Measurements from ENCODE around the gene KRT81.
"Not testable (repeated sequence)": the region's sequence is repeated elsewhere in the genome, so short reads cannot be mapped to it uniquely, and the experiment has no call there.

Gene KRT81

DNA sequence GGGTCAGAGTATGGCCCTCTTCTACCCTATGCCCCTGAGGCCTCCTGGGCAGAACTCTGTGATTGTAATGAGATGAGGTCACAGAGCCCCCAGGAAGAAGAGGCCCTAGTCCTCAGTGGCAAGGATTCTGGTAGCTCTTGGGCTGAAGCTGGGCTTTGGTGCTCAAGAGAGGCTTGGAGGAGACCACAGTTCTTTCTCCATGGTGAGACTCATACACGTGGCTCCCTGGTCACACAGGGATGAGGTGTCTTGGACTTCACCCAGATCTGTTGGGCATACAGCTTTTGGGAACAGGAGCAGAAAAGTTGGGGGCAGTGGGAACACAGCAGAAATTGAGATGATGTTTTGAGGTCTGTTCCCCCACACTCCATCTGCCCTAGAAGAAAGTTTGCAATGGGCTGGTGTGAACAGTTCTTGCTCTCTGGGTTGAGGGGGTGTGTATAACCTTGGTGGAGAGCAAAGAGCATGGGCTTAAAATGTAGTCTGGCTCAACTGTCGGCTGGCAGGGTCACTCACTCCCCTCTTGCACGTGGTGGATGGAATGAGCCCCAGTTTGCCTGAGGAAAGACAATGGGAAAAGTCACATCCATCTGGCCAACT, 16.7 kb downstream of the KRT81 start, which contains the start of gene KRT86:
KRT86 (plus strand) TSS at position 125 of the 600 bp plus-strand sequence. CDS start 27,272 bp downstream, outside the sequence.
- no peak for DNase-seq (ENCODE audit: low read depth, low spot score)

DNA sequence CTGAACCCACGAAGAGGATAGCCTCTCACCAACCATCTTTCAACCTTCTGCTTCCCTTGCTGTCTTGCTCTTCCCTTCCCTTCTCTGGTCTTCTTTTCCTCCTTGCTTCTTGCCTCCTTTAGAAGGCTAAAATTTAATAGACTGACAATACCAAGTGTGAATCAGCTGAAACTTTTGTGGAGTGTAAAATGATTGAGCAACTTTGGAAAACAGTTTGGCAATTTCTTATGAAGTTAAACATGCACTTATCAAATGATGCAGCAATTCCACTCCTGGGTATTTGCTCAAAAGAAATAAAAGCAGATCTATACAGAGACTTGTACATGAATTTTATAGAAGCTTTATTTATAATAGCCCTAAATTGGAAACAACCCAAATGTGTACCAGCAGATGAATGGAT, 20.2 kb downstream of the KRT81 start:
- no peak for DNase-seq (ENCODE audit: low read depth, low spot score)

DNA sequence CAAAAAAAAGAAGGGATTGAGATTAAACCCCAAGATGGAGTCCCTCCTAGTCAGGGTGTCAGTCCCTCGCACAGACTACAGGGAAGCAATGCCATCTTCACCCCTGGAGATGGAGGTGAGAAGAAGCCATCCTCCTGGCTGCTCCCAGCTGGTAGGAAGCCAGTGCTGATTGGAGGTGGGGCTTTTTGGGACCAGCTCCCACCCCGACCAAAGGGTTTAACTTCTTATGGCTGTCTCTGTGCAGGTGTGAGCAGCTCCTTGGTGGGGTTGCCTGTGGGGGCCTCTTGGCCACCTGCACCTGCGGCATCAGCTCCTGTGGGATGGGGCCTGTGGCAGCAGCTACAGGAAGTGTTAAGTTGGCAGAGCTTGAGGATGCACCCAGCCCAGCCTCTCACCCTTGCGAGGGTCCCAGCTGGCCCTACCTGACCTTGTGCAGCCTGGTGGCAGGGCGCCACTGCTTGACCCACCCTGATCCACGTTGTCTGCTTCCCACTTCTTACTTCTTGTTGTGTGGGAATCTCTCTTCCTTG, 20.7 kb downstream of the KRT81 start:
- DNase-seq (ENCODE audit: low read depth, low spot score): no peak

DNA sequence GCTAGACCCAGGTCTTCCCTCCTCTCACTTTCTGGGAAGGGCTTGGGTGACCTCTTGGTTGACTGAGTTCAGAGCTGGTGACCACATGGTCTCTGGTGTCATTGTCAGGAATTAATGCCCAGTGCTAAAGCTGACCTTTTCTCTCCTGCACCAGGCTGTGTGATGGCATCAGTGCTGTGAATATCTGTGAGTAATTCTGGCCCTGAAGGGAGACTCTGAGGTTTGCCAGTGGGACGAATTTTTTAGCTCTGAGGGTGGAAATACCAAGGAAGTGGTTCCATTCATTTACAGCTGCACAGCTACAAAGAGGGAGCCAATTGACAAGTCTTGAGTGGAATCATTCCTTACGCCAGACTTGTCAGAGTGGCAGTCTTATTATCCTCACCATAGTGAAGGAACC, 23.1 kb downstream of the KRT81 start:
- DNase-seq (ENCODE audit: low read depth, low spot score): no peak

DNA sequence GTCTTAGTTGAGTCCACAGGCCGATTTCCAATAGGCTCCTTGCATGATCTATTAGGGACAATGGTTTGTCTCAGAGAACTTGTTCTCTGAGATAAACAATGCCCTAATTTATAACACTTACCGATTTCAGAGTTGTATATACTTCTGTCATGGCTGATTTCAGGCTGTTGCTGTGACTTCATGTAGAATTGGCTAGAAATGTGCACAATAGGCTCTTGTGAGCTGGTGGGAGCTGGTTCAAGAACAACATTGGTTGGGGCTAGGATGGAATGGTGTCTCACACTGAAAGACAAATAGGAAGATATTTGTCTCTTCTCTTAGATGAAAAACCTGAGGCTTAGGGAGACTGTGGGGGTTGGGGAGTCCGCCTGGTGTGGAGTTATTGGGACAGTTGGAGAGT, 23.6 kb downstream of the KRT81 start:
- DNase-seq (ENCODE audit: low read depth, low spot score): no peak

DNA sequence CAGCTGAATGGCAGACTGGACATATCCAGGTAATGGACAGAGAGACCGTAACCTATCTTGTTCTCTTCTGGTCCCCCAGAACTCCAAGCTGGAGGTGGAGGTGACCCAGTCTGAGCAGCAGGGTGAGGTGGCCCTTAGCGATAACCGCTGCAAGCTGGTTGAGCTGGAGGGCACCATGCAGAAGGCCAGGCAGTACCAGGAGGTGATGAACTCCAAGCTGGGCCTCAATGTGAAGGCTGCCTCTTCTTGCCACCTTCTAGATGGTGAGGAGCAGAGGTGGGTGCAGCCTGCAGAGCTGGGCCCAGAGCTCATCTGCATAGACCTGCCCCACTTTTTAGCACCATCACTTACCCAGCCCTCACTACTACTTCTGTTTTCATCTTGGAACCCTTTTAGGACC, 24.1 kb downstream of the KRT81 start:
- no peak for DNase-seq (ENCODE audit: low read depth, low spot score)

DNA sequence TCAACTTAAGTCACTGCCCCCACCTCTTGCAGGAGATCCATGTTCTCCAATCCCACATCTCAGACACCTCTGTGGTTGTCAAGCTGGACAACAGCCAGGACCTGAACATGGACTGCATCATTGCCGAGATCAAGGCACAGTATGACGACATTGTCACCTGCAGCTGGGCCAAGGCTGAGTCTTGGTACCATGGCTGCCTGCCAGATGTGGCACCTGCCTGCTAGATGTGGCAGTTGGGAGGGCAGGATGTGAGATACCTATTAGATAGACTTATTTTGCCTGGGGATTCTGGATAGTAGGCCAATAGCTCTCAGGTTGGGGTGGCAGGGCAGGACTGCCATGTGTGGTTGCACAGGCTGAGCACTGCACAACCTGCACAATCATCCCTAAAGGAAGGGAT, 24.8 kb downstream of the KRT81 start:
- no peak for DNase-seq (ENCODE audit: low read depth, low spot score)

DNA sequence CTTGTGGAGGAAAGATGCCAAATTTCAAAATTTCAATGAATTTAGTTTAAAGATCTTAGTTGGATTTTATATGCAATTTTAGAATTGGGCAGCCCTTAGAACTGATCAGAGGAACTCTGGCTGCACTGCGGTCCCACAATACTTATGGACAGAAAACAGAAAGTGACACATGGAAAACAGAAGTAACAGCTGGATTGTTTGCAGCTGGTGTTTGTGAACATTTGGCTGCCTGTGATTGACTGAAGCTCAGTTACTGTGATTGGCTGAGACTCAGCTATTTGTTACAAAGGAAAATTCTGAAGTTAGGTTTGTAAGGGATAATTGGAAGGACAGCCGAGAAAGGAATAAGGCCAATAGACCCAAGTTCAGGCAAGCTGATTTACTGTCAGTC, 26.9 kb downstream of the KRT81 start:
- DNase-seq (ENCODE audit: low read depth, low spot score): no peak

DNA sequence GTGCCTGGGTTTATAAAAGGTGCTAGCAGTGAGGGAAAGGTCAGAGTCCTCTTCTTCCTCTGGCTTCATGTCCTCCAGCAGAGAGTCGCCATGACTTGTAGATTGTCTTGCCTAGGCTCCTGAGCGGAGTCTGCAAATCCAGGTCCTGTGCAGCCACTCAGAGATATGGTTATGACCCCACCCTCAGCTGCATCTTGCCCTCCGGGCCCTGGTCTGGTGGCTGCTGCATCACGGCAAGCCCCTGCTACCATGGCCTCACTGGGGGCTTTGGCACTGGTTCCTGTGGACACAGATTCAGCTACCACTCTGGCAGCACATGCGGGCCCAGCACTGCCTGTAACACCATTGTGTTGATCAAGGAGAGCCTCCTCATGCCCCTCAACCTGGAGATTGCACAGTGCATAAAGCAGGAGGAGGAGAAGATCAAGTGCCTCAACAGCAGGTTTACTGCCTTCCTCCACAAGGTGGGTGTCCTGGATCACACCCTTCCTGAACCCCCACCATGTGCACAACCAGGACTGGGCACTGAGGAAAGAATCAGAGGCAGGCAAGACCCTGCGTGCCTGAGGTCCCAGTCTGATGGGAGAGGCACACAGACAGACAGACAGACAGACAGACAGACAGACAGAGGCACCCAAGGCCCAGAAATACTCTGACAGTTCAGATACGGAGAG, 27.4 kb downstream of the KRT81 start:
- DNase-seq (ENCODE audit: low read depth, low spot score): no peak

DNA sequence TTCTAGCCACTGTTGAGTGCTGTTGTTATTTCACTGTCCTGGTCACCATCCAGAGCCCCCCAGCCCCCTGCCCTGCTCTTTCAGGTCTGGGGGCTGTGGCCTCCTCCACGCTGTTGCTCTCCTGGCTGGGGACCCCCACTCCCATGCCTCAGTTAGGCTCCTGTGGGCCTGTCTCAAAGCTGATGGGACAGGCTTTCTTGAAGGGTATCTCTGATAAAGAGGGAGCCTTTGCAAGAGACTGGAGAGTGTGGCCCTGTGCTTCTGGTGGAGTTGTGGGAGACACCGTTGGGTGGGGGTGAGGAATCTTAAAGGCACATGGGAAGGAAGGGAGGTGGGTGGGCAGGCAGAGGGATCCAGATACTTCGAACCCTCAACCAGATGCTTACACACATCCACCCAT, 29.0 kb downstream of the KRT81 start:
- no peak for DNase-seq (ENCODE audit: low read depth, low spot score)

DNA sequence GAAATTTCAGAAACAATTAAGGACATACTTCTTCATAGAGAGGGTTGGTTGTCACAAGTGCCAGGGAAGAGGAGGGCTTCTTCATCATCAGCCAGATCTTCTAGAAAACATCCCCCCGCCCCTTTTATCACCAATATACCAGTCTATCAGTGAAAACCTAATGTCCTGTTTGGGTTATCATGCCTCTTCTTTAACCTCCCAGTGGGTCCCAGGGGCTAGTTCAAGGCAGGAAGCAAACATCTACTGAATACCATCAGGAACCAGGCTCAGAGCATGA, 30.2 kb downstream of the KRT81 start:
- DNase-seq (ENCODE audit: low read depth, low spot score): no peak

DNA sequence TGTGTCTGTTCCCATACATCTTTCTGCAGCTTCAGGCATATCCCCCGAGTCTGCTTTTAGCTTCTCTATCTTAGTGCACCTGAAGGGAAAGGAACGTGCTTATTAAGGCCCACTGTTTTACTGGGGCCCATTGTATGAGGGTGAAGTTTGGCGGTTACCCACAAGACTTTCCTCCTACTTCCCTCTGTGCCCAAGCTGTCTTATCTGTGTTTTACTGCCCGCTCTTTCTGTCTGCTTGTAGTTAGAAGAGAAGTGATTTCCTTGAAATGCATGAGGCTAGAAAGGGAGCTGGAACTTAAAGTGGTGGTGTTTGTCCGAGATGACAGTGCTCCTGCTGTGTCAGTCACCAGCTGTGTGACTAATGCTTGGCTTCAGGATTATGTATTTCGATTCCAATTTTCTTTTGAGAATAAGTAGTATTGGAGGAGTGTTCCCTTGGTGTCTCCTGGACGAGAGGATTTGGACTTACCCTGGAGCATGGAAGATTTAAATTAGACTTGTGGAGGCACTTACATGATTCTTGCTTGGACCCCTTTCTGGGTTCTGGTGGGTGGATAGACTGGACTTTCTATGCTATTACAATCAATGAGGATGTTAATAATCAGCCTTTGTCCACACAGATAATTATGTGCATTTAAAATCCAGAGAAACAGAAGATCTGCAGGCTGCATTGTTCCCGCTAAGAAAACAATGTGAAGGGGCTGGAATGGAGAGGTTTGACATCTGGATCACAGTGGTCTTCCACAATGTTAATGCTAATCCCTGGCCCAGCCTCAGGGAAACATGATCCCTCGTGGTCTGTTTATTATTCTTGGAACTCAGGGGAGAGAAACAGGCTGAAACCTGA, 30.8 kb downstream of the KRT81 start:
- DNase-seq (ENCODE audit: low read depth, low spot score): no peak

DNA sequence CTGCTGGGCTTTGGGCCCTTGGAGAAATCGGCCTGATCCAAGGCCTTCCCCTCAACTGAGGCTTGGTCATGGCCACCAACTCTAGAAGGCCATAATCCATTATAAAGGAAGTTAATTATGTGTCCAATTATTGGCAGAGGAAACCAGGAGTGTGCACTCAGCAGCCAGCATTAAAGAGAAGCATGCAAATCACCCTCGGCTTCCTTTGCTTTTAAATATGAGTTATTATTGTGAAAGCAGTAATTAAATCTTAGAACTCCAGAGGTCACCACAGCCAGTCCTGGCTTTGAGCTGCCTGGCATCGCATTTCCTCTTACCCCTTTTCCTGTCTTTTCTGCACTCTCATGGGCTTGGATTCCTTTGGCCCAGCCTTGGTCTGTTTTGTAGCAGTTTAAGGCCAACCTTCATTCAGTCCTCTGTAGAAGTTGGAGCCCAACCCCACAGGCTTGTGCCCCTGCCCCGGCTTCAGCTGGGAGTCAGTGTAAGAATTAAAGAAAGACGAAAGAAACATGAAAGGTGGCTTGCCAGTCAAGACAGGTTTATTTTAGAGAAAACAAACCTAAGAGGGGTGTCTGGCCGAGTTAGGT, 31.6 kb downstream of the KRT81 start:
- no peak for DNase-seq (ENCODE audit: low read depth, low spot score)

DNA sequence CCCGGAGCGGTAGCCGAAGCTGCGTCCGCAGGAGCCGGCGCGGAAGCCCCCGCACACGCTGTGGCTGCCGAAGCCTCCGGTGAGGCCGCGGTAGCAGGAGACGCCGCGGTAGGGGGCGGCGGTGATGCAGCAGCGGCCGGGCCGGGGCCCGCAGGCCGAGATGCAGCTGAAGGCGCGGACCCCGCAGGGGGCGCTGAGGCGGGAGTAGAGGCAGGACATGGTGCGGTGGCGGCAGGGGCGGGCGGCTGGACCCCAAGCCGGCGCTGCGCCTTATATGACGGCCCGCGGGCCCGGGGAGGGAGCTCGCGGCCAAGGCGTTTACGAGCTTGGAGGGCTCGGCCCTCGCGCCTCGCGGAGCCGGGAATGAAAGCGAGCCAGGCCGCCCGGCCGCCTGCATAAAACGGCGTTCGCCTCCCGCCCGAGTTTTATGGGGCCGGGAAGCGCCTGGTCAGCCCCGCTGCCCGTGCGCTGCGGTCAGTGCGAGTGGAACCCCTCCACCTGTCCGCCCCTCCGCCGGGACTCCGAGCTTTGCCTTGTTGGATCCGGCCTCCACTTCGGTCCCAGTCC, 32.9 kb downstream of the KRT81 start:
- no peak for DNase-seq (ENCODE audit: low read depth, low spot score)

DNA sequence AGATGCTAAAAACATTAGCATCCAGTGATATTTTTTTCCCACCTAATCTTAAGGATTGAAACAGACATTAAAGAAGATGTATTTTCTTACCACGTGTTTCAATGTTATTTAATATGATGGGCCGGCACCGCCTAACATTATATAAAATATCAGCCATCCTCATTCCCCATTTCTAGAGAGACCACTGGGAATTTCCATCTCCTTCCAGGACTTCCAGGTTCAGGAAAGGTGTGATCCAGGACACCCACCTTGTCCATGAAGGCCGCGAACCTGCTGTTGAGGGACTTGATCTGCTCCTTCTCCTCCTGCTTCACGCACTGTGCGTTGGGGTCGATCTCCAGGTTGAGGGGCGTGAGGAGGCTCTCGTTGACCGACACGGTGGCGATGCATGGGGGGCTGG, 33.4 kb downstream of the KRT81 start:
- not testable (repeated sequence) for DNase-seq (ENCODE audit: low read depth, low spot score)

DNA sequence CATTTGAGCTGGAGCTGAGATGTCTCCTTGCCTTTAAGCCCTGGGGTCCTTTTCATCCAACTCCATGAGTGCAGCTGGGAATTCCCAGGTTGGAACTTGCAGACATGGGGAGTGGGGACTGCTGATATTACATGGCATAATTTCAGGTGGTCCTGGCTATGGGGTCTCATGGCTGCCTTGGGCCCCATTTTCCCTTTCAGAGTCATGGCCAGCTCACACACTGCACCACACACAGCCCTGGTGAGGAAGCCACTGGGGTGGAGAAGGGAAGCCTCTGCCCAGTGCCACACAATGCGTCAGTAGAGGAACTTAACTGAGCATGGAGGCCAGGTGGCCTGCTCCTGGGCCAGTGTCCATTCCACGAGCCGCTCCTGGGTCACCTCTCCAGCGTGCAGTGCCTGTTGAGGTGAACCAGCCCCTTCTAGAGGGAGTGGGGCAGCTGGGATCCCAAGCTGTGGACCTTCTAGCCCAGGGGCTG, 34.2 kb downstream of the KRT81 start:
- no peak for DNase-seq (ENCODE audit: low read depth, low spot score)

DNA sequence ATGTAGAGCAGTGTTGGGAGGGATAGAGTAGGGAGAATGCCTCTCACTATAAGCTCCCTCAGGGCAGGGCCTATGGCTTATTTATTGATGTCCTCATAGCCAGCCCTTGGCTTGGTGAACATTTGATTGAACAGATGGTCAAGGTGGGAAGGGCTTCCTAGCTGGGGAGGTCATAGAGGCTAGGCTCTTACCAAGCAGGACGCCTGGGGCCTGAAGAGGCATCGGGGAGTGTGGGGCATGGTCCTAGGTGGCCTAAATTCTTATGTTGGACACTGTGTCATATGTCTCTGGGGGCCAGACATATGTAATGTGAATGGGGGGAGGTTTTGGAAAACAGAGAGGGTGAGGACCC, 34.8 kb downstream of the KRT81 start:
- no peak for DNase-seq (ENCODE audit: low read depth, low spot score)

DNA sequence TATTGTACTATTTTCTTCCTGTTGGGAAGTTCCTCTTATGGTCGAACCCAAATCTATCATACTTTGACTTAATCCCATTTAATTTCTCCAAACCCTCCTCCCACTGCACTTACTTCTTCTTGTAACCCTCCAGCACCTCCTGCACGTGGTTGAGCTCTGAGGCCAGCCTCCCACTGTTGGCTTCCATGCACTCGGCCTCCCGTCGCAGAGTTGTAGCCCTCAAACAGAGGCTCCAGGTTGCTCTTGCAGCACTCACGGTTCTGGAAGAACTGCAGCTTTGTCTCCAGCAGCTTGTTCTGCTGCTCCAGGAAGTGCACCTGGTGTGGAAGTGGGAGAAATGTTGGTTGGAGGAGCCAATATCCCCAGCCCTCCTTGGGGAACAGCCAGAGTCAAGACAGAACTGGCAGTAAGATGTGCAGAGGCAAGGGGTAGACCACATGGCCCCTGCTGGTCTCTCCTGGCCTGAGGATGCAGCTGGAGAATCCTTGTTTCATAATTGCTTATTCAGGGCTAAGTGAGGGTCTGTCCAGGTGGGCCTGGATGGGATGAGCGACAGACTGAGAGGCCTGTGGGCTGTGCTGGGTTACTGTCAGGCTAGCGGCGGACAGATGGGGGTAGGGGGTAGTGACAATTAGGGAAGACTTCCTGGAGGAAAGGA, 35.3 kb downstream of the KRT81 start:
- DNase-seq (ENCODE audit: low read depth, low spot score): no peak

DNA sequence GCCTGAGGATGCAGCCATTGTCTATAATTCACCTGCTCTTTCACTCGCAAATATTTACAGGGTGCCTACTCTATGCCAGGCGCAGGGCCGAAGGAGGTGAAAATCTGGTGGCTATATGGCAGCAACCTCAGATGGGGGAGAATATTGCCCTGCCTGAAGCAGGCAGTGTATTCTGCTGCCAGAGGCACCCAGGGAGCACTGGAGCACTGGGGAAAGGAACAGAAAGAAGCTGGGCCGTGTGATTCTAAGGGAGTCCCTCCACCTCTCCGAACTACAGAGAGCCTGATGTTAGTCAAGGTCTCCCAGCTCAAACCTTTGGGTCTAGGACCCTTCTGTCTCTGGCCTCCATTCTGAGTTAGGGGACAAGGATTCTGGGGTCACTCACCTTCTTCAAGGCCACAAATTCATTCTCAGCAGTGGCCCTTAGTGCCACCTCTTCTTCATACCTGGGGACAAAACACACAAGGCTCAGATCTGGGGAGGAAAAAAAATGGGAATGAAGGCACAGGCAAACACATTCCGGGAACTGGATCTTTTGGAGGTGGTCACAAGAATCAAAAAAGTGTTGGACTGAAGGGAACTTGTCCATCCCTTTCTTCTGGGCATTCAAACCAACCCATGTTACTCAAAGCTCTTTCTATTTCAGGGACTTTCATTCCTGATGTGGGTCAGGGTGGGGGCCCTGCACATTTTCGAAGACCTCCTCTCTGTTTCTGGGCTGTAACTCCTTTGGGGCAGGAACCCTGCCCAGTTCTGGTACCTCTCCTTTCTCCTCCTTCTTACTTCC, 36.2 kb downstream of the KRT81 start:
- DNase-seq (ENCODE audit: low read depth, low spot score): no peak

DNA sequence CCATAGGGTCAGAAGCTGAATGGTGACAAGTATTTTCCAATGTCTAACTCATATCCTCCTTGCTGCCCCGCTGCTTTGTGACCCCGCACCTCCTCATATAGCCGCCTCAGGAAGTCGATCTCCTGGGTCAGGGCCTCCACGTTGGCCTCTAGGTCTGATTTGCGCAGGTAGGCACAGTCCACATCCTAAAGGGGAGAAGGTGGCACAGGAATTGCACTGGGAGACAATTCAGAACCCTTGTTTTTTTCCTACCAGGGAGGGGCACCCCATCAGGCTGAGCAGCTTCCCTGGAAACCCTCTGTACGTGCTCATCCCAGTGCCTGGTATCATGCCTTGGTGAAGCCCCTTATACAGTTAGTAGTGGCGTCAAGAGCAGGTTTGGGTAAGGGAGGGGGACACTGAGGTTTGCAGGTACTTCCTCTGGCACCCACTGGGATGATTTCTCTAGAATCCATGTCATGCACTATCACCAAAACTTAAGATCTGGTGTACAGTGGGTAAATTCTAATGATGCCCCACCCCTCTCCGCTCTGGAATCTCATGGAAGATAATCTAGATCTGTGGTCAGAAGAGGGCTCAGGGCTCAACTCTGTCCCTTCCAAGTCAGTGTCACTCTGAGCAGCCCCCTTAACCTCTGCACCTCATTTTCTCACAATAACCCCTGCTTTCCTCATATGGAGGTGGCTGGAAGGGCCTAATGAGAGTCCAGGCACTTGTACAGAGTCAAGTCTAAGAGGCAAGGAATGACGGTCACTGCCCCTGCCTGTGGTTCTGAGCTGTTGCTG, 37.0 kb downstream of the KRT81 start:
- no peak for DNase-seq (ENCODE audit: low read depth, low spot score)
